Measurements from ENCODE around the gene LAMTOR1. TPM values are rescaled to one million over a fixed set of nuclear protein-coding genes. Genes with fewer than 3 reads are reported as not detected.
"Not testable (repeated sequence)": the region's sequence is repeated elsewhere in the genome, so short reads cannot be mapped to it uniquely, and the experiment has no call there.

The LAMTOR1 gene
- 109 TPM for polyA plus RNA-seq (2012; ENCODE audit: insufficient read depth, insufficient read length)

DNA sequence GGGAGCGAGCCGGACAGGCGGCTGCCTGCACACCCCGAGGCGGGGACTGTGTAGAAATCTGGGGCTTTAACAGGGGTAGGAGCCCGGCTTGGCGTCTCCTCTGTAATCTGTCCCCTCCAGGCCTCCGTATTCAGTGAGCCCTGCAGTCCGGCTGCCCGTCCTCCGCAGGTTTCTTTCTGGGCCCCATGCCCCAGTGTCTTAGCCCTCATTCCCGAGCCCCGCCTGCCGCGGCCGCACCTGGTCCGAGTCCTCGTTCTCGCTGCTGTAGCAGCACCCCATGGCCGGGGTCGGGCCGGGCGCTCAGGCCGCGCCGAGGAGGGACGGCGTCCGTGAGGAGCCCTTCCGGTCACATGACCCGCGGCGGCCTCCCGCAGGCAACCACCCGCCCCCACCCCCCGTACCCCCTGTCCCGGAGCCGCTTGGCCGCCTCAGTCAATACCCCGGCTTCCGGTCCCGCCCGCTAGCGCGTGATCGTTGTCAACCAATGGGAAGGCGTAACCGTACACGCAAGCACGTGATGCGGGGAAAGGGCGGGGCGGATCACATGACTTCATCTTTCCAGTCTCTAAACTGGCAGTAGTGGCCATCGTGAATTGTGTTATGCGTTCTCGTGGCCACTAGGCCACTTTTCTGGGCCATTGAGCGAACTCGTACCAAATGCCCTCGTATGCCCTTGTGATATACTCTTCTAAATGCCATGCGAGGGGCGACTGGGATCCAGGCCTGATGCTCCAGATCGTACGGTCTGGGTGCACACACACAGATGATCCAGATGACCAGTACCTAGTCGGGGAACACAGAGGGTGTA, at the start of gene LAMTOR1:
LAMTOR1 (minus strand) TSS at position 352 of the 808 bp plus-strand sequence; CDS start at position 279, 73 bp downstream.
- peak; percentile 97 for DNase-seq (ENCODE audit: low read depth, low spot score)
- peak within 1 kb of the TSS; percentile 97 for H3K4me3 ChIP-seq (ENCODE audit: low read length)

DNA sequence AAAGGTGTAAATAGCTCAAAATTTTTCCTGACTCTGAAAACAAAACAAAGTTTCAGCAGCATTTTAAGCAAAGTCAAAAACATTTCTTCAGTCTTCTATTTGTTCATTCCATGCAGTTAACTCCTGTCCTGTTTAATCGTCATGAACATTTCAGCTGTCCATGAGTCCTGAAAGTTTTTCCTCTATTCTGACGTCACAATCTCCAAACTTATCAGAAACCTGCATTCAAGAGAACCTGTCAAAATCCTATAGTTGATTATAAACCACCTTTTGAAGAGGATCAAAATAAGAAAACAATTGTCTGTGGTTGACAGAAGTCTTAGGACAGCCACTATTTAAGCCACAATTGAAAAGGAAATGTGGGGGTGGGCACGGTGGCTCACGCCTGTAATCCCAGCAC, 47.8 kb upstream of the LAMTOR1 start:
- no peak overlapping the region for H3K4me3 ChIP-seq (ENCODE audit: low read length)
- no peak for DNase-seq (ENCODE audit: low read depth, low spot score)

DNA sequence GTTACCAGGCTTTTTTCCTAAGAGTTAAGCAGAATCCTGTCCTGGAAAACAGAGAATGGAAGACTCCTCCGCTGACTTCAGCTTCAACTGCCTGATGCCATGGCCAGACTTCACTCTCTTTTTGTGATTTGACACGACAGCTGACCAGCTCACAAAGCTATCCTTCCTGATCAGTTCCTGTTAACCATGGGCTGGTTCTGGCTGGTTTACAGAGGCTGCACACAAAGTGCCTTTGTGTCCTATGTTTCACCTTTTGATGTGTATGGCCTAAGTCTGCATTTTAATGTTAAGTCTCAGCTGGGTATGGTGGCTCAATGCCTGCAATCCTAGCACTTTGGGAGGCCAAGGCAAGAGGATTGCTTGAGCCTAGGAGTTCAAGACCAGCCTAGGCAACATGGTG, 43.5 kb upstream of the LAMTOR1 start:
- H3K4me3 ChIP-seq (ENCODE audit: low read length) = no peak overlapping the region
- no peak for DNase-seq (ENCODE audit: low read depth, low spot score)

DNA sequence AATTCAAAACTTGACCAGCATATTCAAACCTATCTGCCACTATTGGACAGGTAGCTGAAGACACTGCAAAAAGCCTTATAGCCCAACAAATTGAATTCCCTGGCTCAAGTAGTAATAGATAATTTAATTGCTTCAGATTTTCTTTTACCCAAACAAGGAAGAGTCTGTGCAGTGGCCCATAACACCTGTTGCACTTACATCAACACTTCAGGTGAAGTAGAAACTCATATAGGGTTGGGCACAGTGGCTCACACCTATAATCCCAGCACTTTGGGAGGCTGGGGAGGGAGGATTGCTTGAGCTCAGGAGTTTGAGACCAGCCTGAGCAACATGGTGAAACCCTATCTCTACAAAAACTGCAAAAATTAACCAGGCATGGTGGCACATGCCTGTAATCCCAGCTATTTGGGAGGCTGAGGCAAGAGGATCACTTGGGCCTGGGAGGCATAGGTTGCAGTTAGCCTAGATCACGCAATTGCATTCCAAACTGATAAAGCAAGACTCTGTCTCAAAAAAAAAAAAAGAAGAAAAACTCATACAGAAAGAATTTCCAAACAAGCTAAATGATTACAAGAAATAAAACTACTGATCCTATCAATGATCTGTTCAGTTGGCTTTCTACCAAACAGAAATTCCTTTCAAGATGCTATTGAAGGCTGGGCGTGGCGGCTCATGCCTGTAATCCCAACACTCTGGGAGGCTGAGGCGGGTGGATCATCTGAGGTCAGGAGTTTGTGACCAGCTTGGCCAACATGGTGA, 41.9 kb upstream of the LAMTOR1 start:
- H3K4me3 ChIP-seq (ENCODE audit: low read length) = no peak overlapping the region
- DNase-seq (ENCODE audit: low read depth, low spot score) = no peak

DNA sequence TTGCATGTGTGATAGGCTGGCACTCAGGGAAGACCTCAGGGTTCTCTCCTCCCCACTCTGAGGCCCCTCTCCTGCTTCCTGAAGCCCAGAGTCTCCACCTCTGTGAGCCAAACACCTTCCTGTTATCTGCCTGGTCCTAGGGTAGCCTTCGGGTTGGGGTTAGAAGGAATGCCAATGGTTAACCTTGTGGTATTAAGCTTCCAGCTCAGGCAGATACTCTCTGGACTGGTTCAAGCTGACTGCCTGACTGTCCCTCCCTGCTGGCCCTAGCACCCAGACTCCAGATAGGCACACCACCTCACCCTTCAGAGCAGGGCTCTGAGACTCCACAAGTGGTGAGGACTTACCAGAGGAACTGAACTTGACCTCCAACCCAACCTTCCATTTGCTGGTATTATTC, 39.4 kb upstream of the LAMTOR1 start:
- not testable (repeated sequence) for DNase-seq (ENCODE audit: low read depth, low spot score); H3K4me3 ChIP-seq (ENCODE audit: low read length)

DNA sequence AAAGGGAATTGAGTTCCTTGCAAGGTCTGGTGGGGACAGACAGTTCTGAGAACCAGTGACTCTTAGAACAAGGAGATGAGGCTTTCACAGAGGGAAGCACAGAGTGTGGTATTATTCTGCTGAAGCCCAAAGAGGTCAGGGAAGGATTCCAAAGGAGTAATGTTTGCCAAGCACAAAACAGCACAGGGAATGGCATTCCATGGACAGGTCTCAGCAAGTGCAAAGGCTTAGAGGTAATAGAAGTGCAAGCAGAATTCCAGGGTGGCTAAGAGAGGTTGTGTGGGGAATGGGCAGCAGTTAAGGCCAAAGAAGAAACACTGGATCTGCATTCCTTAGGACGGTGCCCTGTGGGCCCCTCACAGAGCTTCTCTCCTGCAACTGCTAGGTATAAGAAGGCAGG, 39.0 kb upstream of the LAMTOR1 start:
- not testable (repeated sequence) for DNase-seq (ENCODE audit: low read depth, low spot score); H3K4me3 ChIP-seq (ENCODE audit: low read length)

DNA sequence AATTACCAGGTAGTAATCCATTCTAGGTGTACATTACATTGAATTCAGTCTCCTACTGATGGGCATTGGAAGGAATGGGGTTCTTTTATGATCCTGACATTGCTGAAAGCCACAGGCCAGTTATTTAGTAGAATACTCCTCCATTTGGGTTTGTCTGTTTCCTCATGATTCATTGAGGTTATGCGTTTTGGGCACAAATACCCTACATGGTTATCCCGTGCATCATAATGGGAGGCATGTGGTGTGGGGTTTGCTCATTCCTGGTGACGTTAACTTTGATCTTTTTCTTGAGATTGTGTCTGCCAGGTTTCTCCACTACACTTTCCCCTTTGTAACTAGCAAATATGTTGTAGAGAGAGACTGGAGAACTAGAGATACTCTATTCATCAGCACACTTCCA, 38.0 kb upstream of the LAMTOR1 start:
- DNase-seq (ENCODE audit: low read depth, low spot score) = no peak
- H3K4me3 ChIP-seq (ENCODE audit: low read length) = no peak overlapping the region

DNA sequence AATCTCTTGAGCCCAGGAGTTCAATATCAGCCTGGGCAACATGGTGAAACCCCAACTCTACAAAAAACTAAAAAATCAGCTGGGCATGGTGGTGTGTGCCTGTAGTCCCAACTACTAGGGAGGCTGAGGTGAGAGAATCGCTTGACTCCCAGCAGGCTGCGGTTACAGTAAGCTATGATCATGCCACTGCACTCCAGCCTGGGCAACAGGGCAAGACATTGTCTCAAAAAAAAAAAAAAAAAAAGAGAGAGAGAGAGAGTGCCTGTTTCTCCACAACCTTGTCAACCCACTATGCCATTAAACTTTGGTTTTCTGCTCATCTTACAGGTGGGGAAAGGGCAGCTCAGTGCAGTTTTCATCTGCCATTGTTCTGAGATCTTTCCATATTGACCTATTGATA, 37.6 kb upstream of the LAMTOR1 start:
- DNase-seq (ENCODE audit: low read depth, low spot score) = no peak

DNA sequence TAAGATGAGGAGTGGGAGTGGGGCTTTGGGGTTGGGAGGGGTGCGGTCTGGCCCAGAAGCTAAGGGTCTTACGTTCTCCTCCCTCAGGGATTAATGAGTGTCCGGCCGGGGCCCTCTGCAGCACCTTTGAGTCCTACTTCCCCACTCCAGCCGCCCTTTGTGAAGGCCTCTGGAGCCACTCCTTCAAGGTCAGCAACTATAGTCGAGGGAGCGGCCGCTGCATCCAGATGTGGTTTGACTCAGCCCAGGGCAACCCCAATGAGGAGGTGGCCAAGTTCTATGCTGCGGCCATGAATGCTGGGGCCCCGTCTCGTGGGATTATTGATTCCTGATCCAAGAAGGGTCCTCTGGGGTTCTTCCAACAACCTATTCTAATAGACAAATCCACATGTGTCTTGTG, 36.4 kb upstream of the LAMTOR1 start:
- H3K4me3 ChIP-seq (ENCODE audit: low read length) = no peak overlapping the region
- DNase-seq (ENCODE audit: low read depth, low spot score) = no peak

More for the DNA sequence above, 37.6 kb upstream of the LAMTOR1 start:
- no peak overlapping the region for H3K4me3 ChIP-seq (ENCODE audit: low read length)

DNA sequence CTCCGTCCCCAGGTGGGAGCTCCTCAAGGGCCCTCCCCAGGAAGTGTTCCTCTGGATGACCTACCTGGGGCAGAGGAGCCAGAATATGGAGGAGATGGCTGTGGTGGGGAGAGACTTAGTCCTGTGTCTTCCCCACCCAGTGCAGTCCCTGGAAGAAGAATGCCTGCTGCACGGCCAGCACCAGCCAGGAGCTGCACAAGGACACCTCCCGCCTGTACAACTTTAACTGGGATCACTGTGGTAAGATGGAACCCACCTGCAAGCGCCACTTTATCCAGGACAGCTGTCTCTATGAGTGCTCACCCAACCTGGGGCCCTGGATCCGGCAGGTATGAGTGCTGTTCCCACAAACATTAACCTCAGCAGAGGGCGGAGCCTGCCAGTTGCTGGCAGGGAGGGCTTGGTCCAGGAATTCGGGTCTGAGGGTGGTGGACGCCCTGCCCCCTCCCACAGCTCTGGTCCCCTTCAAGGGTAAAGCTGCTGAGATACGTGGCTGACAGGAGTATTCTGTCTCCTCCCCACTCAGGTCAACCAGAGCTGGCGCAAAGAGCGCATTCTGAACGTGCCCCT, 35.8 kb upstream of the LAMTOR1 start:
- DNase-seq (ENCODE audit: low read depth, low spot score) = no peak
- H3K4me3 ChIP-seq (ENCODE audit: low read length) = no peak overlapping the region

DNA sequence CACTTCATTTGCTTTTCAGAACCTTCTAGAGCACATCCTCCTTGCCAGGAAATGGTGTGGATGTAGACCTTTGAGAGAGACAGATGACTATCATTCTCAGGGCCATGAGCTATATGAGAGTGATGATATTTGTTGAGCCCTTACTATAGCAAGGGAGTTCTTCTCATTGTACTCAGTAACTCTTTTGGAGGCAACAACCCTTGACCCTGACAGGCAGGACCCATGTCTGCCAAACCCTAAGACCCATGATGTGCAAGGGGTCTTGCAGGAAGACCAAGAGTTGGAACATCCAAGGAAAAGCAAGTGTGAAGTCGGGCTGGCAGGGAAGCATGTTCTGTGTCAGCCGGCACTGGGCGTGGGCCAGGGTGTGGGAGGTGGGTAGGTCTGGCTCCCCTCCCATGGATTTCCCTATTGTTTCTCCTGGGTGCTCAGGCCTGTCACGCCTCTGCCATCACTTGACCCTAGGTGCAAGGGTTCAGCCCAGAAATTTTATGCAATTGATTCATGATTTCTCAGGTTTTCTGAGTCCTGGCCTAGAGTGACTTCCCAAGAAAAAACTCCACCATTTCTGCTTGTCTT, 33.7 kb upstream of the LAMTOR1 start:
- DNase-seq (ENCODE audit: low read depth, low spot score) = no peak
- H3K4me3 ChIP-seq (ENCODE audit: low read length) = no peak overlapping the region

DNA sequence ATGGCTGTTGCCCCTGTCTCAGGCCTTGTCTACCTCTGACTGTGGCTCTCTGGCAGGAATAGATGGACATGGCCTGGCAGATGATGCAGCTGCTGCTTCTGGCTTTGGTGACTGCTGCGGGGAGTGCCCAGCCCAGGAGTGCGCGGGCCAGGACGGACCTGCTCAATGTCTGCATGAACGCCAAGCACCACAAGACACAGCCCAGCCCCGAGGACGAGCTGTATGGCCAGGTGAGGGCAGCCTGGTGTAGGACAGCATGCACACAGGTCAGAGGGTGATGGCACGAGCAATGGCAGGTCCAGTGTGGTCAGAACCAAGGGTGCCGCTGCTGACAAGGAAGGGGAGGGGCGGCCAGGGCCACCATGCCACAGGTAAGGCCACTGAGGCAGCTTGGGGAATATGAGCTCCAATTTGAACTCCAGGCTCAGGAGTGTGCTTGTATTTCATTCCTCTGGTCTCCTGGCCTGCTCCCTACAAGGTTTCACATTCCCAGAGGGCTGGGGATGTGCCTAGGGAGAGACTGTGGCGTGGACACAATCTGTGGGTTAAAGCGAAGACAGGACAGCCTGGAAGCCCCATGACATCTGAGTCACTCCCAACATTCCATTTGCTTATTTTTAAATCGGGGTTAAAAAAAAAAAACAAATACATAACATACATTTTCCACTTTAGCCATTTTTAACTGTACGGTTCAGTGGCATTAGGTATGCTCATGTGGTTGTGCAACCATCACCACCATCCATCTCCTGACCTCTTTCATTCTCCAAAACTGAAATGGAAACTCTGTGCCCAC, 33.0 kb upstream of the LAMTOR1 start:
- DNase-seq (ENCODE audit: low read depth, low spot score) = no peak
- H3K4me3 ChIP-seq (ENCODE audit: low read length) = no peak overlapping the region

DNA sequence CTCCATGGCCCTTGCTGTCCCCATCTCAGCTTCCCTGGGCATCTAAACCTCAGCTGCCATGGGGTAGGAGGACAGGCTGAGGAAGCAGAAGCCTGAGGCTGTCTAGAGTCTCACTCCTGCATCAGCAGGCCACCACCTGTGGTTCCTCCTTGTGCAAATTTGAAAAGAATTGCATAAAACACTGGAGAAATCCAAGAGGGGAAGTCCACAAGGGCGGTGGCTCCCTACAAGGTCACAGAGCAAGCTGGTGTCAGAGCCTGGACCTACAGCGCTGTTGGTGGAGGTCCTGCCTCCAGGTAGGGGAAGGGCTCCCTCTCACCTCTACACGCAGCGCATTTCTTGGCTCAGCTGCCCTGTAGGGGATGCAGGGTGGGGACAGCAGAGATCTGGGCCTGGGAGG, 32.4 kb upstream of the LAMTOR1 start, which contains the start of gene FOLR3:
FOLR3 (plus strand) TSS at position 253 of the 400 bp plus-strand sequence. CDS start 228 bp downstream, outside the sequence.
- DNase-seq (ENCODE audit: low read depth, low spot score) = not testable (repeated sequence)

DNA sequence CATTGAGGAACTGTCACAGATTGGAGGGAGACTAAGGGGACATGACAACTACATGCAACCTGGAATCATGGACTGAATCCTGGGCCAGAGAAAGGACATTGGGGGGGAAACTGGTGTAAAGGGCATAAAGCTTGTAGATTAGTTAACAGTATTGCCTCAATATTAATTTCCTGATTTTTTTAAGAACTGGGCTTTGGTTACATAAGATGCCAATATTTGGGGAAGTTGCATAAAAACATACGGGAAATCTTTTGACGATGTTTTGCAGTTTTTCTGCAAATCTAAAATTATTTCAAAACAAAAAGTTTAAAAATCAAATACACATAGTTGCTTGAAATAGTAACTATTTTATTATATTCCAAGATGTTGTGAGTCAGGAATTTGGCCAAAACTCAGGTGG, 29.5 kb upstream of the LAMTOR1 start:
- no peak for DNase-seq (ENCODE audit: low read depth, low spot score)
- no peak overlapping the region for H3K4me3 ChIP-seq (ENCODE audit: low read length)

More for the DNA sequence above, 32.4 kb upstream of the LAMTOR1 start, which contains the start of gene FOLR3:
- not testable (repeated sequence) for H3K4me3 ChIP-seq (ENCODE audit: low read length)

DNA sequence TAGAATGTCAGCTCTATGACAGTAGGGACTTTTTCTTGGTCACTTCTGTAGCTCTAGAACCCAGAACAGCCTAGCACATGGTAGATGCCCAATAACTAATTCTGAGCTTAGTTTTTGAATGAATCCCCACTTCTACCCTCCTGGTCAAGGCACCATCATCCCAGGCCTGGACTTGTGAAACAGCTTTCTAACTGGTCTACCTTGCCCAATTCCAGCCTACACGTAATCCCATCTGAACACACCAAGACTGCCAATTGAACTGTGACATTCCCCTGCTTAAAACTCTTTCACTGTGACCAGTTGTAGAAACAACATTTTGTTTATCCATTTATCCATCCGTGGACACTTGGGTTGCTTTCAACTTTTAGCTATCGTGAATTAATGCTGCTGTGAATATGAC, 26.3 kb upstream of the LAMTOR1 start:
- DNase-seq (ENCODE audit: low read depth, low spot score) = no peak

DNA sequence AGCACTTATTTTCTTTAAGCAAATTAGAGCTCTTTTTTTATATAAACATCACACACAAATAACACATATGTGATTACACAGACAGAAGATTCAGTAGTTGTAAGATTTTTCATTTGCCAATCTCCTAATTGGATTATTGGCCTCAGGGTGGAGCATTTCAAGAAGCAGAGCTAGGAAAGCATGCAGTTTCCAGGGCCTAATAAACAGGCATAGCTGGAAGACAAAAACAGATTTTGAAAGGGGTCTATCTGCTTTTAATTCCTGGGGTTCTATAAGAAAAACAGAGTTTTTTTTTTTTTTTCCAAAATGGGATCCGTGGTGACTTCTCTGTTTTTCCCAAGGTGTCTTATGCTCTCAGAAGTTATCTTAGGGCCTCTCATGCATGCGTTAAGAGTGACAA, 24.8 kb upstream of the LAMTOR1 start:
- no peak for DNase-seq (ENCODE audit: low read depth, low spot score)
- no peak overlapping the region for H3K4me3 ChIP-seq (ENCODE audit: low read length)

More for the DNA sequence above, 26.3 kb upstream of the LAMTOR1 start:
- no peak overlapping the region for H3K4me3 ChIP-seq (ENCODE audit: low read length)

DNA sequence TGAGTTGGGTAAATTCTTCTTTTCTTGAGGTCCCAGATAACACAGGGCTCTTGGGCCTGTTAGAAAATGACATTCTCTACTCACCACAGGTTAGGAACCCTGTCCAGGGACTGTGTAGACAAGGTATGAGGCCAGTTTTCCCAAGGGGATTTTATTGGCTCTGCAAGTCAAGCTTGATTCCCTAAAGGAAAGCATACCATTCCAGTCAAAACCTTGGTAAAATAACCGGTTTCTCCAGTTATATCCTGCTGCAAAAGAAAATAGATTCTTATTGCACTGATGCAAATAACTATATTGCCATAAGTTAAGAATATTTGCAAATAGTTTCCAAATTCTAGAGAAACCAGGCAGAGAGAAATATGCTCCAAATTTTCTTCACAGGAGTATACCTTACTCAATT, 22.9 kb upstream of the LAMTOR1 start:
- H3K4me3 ChIP-seq (ENCODE audit: low read length) = no peak overlapping the region
- no peak for DNase-seq (ENCODE audit: low read depth, low spot score)

DNA sequence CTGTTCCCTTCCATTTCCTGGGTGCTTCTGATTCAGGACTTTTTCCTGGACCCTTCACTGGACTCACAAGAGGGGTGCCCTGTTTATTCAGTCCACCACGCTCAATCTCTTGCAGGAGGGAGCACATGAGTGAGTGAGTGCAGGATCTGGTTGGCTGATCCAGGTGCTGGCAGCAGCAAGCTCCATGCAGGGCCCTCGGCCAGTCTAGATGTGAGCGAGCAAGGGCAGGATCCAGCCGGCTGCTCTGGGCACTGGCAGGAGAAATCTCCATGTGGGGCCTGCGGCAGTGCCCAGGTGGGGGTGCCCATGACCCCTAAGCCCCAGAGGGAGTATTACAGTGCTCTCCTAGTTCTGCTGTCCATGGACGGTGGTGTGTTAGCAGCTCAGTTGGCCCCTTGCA, 20.9 kb upstream of the LAMTOR1 start:
- H3K4me3 ChIP-seq (ENCODE audit: low read length) = no peak overlapping the region
- DNase-seq (ENCODE audit: low read depth, low spot score) = no peak

All from Jurkat, Clone E6-1 (cell line).